Activated naive CD4-positive, alpha-beta T cell (primary cell): ENCODE data around the gene DSCAML1.
"Not testable (repeated sequence)": the region's sequence is repeated elsewhere in the genome, so short reads cannot be mapped to it uniquely, and the experiment has no call there.

ENCODE experiments used
- DNase-seq, 4 experiments: peaks; one replicate each; lab custom pipeline; 2025; lab: John Stamatoyannopoulos, UW

DSCAML1 gene

GRCh38 chr11:117794772-117795629, 2.0 kb downstream of the DSCAML1 start:
- no peak for DNase-seq

GRCh38 chr11:117794135-117794534, 2.9 kb downstream of the DSCAML1 start:
- DNase-seq = no peak

- no peak for DNase-seq
These were observed 3.4 kb downstream of the DSCAML1 start for GRCh38 chr11:117793583-117793982.

DNA sequence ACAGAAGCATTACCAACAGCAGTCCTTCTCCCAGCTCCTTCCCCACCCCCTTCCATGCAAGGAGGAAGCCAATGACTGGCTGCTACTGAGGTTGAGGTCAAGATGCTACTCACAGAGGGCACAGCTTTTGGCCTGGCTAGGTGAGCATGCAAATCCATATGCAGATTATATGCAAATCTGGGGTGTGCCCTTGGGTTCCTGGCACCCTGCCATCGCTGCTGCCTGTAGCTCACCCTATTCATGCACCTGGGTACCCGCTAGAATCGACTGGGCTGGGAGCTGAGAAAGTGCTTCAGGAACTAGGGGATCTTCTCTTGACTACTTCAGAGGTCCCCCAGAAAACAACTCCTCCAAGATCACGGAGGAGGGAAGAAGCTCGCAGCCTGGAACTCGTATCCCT, 4.0 kb downstream of the DSCAML1 start:
- no peak for DNase-seq

DNA sequence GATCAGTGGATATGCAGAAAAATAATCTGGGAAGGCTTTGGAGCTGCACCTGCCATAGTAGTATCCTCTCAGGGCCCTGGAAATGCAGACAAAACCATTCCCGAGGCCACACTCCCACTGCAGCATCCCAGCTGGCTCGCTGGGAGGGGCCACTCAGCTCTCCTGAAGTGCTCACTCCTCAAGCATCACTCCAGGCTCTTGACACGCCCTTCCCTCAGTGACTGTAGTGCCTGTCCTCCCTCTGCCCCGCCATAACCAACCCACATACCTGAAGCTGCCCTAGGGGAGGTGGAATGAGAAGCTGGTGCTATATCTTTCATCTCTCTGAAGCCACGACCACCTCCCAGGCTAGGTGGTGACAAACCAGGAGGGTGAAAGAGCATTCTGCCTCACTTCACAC, 4.8 kb downstream of the DSCAML1 start:
- no peak for DNase-seq

DNA sequence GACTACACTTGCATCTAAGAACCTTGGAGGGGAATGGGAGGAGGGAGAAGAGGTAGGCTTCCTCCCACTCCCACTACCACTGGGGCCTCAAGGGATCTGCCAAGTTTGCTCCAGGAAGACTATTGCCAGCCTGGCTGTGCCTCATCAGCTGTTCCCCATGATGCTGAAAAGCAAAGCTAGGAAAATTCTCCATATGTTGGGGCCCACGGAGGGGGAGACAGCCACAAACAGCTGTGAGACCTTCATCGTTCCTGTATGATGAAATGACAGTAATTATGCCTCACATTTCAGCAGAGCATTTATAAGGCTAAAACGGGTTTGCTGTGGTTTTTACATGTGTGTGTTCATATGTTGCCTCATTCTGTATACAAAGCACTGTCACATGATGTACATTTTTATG, 6.7 kb downstream of the DSCAML1 start:
- no peak for DNase-seq

GRCh38 chr11:117789241-117789640, 7.8 kb downstream of the DSCAML1 start:
- no peak for DNase-seq

DNA sequence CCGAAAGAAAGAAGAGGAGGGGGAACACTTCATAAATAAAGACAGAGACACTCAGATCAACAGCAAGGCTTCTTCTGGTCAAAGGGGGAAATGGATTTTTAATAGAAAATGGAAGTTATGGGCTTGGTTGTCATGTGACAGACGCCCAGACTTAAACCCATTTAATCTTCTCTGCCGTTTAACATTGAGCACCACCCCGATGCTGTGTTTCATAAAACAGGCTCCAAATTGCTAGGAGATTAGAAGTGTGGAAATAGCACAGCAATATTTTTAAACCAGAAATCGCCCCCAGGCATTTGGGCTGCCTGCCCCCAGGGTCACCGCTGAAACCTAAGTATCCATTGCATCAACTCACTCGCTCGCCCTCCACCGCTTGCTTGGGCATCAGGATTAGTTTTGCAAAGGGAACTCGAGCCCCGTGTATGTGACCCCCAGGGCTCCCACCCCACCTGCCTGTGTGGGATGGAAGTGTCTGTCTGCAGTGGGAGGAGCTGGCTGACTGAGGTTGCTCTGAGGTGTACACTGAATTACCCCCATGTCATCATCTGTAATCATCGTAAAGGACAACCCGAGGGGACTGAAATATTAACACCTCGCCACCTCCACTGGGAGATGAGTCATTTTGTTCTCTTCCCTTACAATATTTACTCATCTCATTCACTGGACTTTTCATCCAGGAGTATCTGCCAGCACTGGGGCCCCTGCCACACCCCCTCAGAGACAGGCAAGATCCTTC, 10.7 kb downstream of the DSCAML1 start:
- DNase-seq = no peak

- DNase-seq = no peak
These were observed 14.9 kb downstream of the DSCAML1 start for GRCh38 chr11:117782101-117782500.

GRCh38 chr11:117781627-117782026, 15.4 kb downstream of the DSCAML1 start:
- DNase-seq = no peak

DNA sequence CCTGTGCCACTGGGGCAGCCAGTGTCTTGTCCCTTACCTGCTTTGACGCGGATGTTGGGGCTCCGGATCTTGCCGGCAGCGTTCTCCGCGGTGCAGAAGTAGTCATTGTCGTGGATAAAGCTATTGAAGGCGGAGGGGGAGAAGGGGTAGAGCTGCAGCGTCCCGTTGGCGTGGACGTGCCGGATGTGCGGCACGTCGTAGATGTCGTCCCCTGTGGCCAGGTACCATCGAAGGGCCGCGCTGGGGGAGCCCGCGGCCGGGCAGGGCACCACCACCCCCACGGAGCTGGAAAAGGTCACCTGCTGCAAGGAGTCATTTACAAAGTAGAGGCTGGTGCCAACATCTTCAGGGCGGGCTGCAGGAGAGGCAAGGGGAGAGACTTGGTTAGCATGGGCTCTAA, 16.6 kb downstream of the DSCAML1 start:
- DNase-seq = no peak

DNA sequence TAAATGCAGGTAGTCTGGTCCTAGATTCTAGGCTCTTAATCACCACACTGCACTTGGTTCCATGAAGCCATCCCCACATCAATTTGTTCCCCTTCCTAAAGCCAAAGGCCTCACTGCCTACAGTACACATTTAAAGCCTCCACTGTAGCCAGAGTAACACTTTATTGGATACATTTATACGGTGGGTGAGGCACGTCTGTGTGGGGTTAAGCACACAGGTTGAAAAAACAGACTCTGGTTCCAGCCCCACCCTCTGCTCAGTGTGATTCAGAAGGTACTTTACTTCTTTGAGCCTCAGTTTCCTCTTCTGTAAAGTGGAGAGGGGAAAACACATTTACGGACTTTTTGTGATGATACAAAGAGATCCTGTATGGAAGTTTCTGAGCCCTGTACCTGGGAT, 22.5 kb downstream of the DSCAML1 start:
- DNase-seq = no peak

DNA sequence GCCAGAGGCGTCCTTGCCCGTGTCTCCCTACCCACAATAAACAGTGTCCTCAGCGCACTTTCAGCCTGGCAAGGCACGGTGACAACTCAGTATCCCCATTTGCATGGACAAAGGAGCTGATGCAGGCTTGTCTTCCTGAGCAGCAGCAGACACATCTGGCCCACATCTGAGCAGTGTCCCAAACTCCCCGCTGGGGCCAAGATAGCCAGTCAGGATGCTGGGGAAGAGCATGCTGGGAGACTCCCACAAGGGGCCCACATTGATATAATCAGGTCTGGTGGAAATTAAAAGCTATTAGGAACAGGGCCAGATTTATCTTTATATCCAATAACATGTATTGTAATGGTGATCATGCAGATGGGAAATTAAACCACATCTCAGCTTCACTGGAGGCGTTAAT, 24.7 kb downstream of the DSCAML1 start:
- no peak for DNase-seq

- no peak for DNase-seq
These were observed 25.2 kb downstream of the DSCAML1 start for GRCh38 chr11:117771841-117772240.

DNA sequence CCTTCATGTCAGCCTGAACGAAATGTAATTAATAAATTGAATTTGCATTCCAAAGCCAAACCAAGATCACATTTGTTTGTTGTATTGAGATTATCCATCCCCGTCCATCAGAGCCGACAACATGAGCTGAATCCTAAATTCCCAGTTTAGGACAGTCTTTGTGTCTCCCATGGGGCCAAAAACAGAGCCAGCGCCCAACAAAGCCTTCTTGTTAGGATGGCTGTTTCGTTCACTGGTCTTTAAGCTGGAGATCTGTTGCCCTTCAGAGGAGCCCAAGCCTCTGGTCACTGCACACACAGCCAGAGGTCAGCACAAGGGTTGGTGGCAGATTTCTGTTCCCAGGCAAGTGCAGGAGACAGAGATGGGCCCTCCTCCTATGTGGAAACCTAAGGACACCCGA, 25.8 kb downstream of the DSCAML1 start:
- DNase-seq = no peak

- DNase-seq = no peak
These were observed 27.0 kb downstream of the DSCAML1 start for GRCh38 chr11:117770061-117770460.

DNA sequence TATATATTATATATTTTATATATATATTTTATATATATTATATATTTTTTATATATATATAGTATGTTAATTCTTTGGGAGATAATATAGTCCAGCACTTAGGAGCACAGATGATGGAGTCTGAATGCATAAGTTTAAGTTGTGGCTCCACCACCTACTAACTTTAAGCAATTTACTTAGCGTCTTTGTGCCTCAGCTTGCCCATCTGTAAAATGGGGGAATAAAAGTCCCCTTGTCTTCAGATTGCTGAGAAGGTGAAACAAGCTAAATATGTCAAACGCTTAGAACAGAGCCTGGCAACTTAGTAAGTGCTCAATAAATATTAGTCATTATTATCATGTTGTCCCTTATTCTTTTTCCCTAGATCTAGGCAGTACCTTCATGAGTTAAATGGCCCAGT, 27.5 kb downstream of the DSCAML1 start:
- DNase-seq = no peak

GRCh38 chr11:117768506-117768905, 28.5 kb downstream of the DSCAML1 start:
- no peak for DNase-seq

- no peak for DNase-seq
These were observed 29.9 kb downstream of the DSCAML1 start for GRCh38 chr11:117767071-117767470.

DNA sequence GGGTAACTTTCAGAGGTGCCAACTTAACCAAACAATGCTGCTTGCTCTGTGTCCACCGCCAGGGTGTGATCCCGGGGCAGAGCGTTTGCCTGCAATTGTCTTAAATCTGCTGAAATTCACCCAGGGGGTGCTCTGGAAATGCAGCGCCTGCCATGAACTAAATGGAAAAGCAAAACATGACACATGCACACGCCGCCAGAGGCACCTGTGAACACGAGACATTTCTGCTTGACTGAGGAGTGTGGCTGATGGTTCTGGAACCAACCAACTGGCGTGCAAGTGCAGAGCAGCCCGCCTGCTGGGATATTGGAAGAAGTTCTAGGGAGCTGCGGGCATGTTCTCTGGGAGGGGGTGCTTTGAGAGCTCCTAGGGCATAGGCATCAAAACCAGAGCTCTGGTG, 30.4 kb downstream of the DSCAML1 start:
- DNase-seq = no peak

DNA sequence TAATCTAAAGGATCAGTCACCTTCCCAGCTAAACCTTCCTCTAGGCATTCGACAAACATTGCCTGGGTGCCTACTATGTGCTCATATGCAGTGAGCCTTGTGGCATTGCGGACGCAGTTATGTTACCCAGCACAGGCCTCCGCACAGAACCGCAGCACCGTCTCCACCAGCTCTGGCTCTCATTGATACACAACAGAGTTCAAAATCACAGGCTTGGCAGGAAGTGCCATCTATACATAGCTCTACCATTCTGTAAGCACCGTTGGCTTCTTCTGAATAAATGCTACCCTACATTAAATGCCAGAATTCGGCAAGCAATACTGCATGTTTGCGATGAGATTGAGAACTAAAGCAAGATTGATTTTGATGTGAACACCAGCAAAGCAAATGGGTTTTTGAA, 31.0 kb downstream of the DSCAML1 start:
- DNase-seq = no peak

- DNase-seq = no peak
These were observed 31.9 kb downstream of the DSCAML1 start for GRCh38 chr11:117765068-117765467.

DNA sequence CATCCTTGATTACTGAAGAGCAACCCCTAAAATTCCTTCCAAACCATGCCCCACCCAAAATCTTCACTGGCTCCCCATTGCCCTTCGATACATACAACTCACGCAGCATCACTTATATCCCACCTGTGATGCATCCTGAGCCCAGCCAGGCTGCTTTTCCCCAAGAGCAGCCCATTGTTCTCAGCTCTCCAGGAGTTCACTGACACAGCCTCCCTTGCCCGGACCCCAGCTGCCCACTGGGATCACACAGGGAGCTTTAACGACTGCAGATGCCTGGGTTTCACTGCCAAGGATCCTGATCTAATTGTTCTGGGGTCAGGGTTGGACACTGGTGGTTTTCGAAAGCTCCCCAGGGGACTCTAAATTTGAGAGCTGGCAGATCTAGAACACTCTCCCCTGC, 33.6 kb downstream of the DSCAML1 start:
- DNase-seq = not testable (repeated sequence)
